Astrocyte (in vitro differentiated cells and primary cell): ENCODE measurements around the gene ARSG. TPM values are rescaled to one million over a fixed set of nuclear protein-coding genes. Genes with fewer than 3 reads are reported as not detected.

Source experiments
- DNase-seq: peaks from one replicate; pipeline ENCODE4 v3.0.0-alpha.2; 2010; ENCODE audit warnings: low read depth
- FAIRE-seq: peaks from 2 replicates; lab custom pipeline; 2011; peaks lifted over from hg19 to GRCh38; lab: Jason Lieb, UNC
- H2AFZ ChIP-seq: 2 replicates; pipeline ENCODE4 v1.6.0; 2012; ENCODE audit warnings: low read depth, low read length, inconsistent platforms
- H3K27ac ChIP-seq: 2 replicates; pipeline ENCODE4 v1.5.1; 2011; ENCODE audit warnings: low read depth, low read length, inconsistent platforms
- H3K27me3 ChIP-seq: 2 replicates; pipeline ENCODE4 v1.6.0; 2011; ENCODE audit warnings: low read length, inconsistent platforms; ENCODE audit not compliant: insufficient read depth
- H3K36me3 ChIP-seq: 2 replicates; pipeline ENCODE4 v1.5.1; 2011; ENCODE audit warnings: low read length, inconsistent platforms; ENCODE audit not compliant: insufficient read depth
- H3K4me1 ChIP-seq: 2 replicates; pipeline ENCODE4 v1.5.1; 2011; ENCODE audit warnings: low read length, inconsistent platforms; ENCODE audit not compliant: insufficient read depth
- H3K4me2 ChIP-seq: 2 replicates; pipeline ENCODE4 v1.6.0; 2012; ENCODE audit warnings: low read length, inconsistent platforms
- H3K4me3 ChIP-seq: 2 replicates; pipeline ENCODE4 v1.5.1; 2011; ENCODE audit warnings: low read depth, mild to moderate bottlenecking, low read length, inconsistent platforms; ENCODE audit not compliant: insufficient read depth
- H3K79me2 ChIP-seq: 2 replicates; pipeline ENCODE4 v1.6.0; 2012; ENCODE audit warnings: mild to moderate bottlenecking, low read length, inconsistent platforms; ENCODE audit not compliant: insufficient read depth
- H3K9ac ChIP-seq: 2 replicates; pipeline ENCODE4 v1.6.0; 2012; ENCODE audit warnings: mild to moderate bottlenecking, low read length, inconsistent platforms
- H3K9me3 ChIP-seq: 2 replicates; pipeline ENCODE4 v1.5.1; 2012; ENCODE audit warnings: low read depth, mild to moderate bottlenecking, low read length, inconsistent platforms; ENCODE audit not compliant: insufficient read depth
- H4K20me1 ChIP-seq: 2 replicates; pipeline ENCODE4 v1.6.0; 2012; ENCODE audit warnings: low read length, inconsistent platforms; ENCODE audit not compliant: insufficient read depth
- H3K27ac Mint-ChIP-seq: one replicate; pipeline ENCODE4 v1.8.0; 2021; ENCODE audit warnings: mild to moderate bottlenecking, mixed read lengths; ENCODE audit not compliant: unreplicated experiment
- H3K27me3 Mint-ChIP-seq: one replicate; pipeline ENCODE4 v1.8.0; 2021; ENCODE audit warnings: low read depth, mixed read lengths; ENCODE audit not compliant: unreplicated experiment
- H3K36me3 Mint-ChIP-seq: one replicate; pipeline ENCODE4 v1.8.0; 2021; ENCODE audit warnings: low read depth, mixed read lengths; ENCODE audit not compliant: unreplicated experiment
- H3K4me1 Mint-ChIP-seq: one replicate; pipeline ENCODE4 v1.8.0; 2021; ENCODE audit warnings: low read depth, mixed read lengths; ENCODE audit not compliant: unreplicated experiment
- H3K4me3 Mint-ChIP-seq: one replicate; pipeline ENCODE4 v1.8.0; 2021; ENCODE audit warnings: mild to moderate bottlenecking, moderate library complexity, mixed read lengths; ENCODE audit not compliant: unreplicated experiment
- H3K9me3 Mint-ChIP-seq: one replicate; pipeline ENCODE4 v1.8.0; 2021; ENCODE audit warnings: mild to moderate bottlenecking, mixed read lengths; ENCODE audit not compliant: unreplicated experiment
- EZH2 ChIP-seq: IDR thresholded peaks from 2 replicates; pipeline ENCODE4 v1.6.1; 2012; ENCODE audit warnings: mild to moderate bottlenecking, low read length, inconsistent platforms; ENCODE audit not compliant: insufficient read depth
- total RNA-seq: library from RNA; stranded (reverse); gene quantifications from 2 replicates; pipeline ENCODE4 v1.2.1, GENCODE V29; 2021
- TF ChIP-seq, protein P1 (sequence below): IDR thresholded peaks from 2 replicates; pipeline ENCODE4 v1.5.1; 2011; ENCODE audit warnings: low read depth, mild to moderate bottlenecking, inconsistent platforms, low read length, moderate library complexity; ENCODE audit not compliant: insufficient read depth

Gene ARSG
- total RNA-seq, 1 donor from 2014 or later = 2.6 TPM

DNA sequence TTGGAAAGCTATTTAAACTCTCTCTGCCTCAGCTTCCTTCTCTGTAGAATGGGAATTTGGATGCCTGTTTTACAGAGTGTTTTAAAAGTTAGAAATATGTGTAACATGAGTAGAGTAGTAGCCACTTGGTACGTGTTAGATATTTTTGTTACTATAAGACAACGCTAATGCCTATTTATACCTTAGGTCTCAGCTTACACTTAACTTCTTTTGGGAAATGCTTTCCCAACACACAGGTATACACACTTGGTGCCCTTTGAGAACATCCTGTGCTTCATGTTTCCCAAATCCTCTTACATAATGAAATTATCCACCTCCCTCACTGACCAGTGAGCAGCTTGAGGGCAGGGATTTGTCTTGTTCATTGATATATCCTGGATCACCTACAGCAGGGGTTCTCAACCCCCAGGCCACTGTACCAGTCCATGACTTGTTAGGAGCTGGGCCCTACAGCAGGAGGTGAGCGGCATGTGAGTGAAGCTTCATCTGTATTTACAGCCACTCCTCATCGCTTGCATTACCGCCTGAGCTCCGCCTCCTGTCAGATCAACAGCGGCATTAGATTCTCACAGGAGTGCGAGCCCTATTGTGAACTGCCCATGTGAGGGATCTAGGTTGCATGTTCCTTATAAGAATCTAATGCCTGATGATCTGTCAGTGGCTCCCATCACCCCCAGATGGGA, 33.5 kb downstream of the ARSG start:
- H3K27ac Mint-ChIP-seq = no peak overlapping the region
- no peaks in the 10 kb centered on the region for H3K4me1 Mint-ChIP-seq
- Histone ChIP-seq H4K20me1 (no peaks in the 10 kb centered on the region), H3K36me3 (no peaks in the 10 kb centered on the region), H3K4me3 (no peak overlapping the region), H3K79me2 (no peaks in the 10 kb centered on the region), H3K4me1 (no peaks in the 10 kb centered on the region), H3K9ac (no peak overlapping the region), H2AFZ (no peak overlapping the region), H3K27ac (no peak overlapping the region), H3K4me2 (no peak overlapping the region), H3K27me3 (no peaks in the 10 kb centered on the region), H3K9me3 (no peaks in the 10 kb centered on the region)
- no peak for FAIRE-seq
- H3K36me3 Mint-ChIP-seq = no peaks in the 10 kb centered on the region
- peaks cover 11% of the 10 kb centered on the region for H3K9me3 Mint-ChIP-seq
- no peak overlapping the region for H3K4me3 Mint-ChIP-seq
- peaks cover 11% of the 10 kb centered on the region for H3K27me3 Mint-ChIP-seq
- TF ChIP-seq, protein P1, sequence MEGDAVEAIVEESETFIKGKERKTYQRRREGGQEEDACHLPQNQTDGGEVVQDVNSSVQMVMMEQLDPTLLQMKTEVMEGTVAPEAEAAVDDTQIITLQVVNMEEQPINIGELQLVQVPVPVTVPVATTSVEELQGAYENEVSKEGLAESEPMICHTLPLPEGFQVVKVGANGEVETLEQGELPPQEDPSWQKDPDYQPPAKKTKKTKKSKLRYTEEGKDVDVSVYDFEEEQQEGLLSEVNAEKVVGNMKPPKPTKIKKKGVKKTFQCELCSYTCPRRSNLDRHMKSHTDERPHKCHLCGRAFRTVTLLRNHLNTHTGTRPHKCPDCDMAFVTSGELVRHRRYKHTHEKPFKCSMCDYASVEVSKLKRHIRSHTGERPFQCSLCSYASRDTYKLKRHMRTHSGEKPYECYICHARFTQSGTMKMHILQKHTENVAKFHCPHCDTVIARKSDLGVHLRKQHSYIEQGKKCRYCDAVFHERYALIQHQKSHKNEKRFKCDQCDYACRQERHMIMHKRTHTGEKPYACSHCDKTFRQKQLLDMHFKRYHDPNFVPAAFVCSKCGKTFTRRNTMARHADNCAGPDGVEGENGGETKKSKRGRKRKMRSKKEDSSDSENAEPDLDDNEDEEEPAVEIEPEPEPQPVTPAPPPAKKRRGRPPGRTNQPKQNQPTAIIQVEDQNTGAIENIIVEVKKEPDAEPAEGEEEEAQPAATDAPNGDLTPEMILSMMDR = no peak
- no peak for TF ChIP-seq EZH2
- DNase-seq = no peak

DNA sequence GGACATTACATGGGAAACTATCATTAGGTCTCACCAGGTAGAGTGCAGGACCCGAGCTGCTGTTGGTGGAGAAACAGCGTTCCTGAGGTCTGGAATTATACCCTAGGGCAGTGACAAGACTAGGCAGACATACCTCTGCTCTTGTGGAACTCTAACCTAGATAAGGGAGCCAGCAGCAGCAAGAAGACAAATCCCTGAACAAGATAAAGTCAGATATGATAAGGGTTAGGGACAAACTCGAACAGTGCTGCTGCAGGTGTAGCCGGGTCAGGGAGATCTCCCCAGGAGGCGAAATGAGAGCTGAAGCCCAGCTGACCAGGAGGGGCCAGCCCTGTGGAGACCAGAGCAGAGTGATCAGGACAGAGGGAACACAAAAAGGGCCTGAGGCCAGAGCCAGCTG, 34.7 kb downstream of the ARSG start:
- no peak for DNase-seq

More for the DNA sequence above, 34.7 kb downstream of the ARSG start:
- Histone ChIP-seq H3K9me3 (no peaks in the 10 kb centered on the region), H3K4me2 (no peak overlapping the region), H3K79me2 (no peaks in the 10 kb centered on the region), H3K4me3 (no peak overlapping the region), H3K36me3 (no peaks in the 10 kb centered on the region), H4K20me1 (no peaks in the 10 kb centered on the region), H3K4me1 (no peaks in the 10 kb centered on the region), H3K27me3 (no peaks in the 10 kb centered on the region), H3K27ac (no peak overlapping the region), H3K9ac (no peak overlapping the region), H2AFZ (no peak overlapping the region)
- FAIRE-seq = no peak
- Mint-ChIP-seq H3K4me1 (no peaks in the 10 kb centered on the region), H3K4me3 (no peak overlapping the region), H3K27me3 (peaks cover 11% of the 10 kb centered on the region), H3K27ac (no peak overlapping the region), H3K9me3 (peaks cover 14% of the 10 kb centered on the region), H3K36me3 (peaks cover 3% of the 10 kb centered on the region)
- TF ChIP-seq, protein P1 = no peak
- TF ChIP-seq EZH2 = no peak
